AG08396 (cell line): ENCODE data around the gene AIG1.

Source experiments
- DNase-seq: peaks from one replicate; pipeline ENCODE4 v3.0.0; 2012; ENCODE audit warnings: low spot score, mixed read lengths

Gene AIG1

GRCh38 chr6:143372199-143372882, 311.7 kb downstream of the AIG1 start:
- DNase-seq: no peak

GRCh38 chr6:143374014-143374413, 313.3 kb downstream of the AIG1 start:
- no peak for DNase-seq

DNA sequence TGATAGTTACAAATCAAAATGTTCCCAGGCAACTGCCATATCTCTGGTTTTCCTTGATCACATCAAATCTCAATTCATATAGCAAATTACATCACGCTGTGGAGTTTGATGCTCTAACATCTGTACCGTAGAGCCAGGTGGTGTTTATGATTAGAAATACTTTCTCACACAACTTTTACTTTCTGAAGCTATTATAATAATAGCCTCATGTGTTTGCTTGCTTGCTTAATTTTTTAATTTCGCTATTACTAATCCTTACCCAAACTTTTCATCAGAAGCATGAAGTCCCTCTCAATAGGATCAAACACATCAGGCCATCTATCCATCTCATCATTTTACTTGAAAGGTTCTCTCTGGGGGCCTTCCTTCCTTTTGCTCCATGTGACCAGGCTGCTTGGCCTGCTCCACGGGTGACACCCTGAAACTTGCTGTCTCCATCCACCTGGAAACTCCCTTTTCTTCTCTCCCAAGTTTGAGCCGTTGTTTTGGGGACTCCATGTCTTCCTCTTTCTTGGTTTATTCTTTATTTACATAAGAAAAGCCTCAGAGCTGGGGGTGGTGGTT, 314.4 kb downstream of the AIG1 start:
- no peak for DNase-seq

GRCh38 chr6:143376375-143376774, 315.7 kb downstream of the AIG1 start:
- no peak for DNase-seq

- DNase-seq: no peak
Observed at GRCh38 chr6:143376861-143377260, 316.2 kb downstream of the AIG1 start.

GRCh38 chr6:143385636-143386035, 324.9 kb downstream of the AIG1 start:
- no peak for DNase-seq

GRCh38 chr6:143390278-143390677, 329.6 kb downstream of the AIG1 start:
- no peak for DNase-seq
